Measurements from ENCODE around the gene ALDH1A1. TPM values are rescaled to one million over a fixed set of nuclear protein-coding genes. Genes with fewer than 3 reads are reported as not detected.

The ALDH1A1 gene
- total RNA-seq, result not detected

- no peak for ATAC-seq (replicated peaks)
- H3K4me3 Mint-ChIP-seq, result no peak within 1 kb of the TSS
- peaks cover 4% of the 10 kb centered on the region for H3K9me3 Mint-ChIP-seq
- peaks cover 20% of the 10 kb centered on the region for H3K27me3 Mint-ChIP-seq
- peaks cover 5% of the 10 kb centered on the region for H3K4me1 Mint-ChIP-seq
- H3K27ac Mint-ChIP-seq, result no peak within 1 kb of the TSS
- no peaks in the 10 kb centered on the region for H3K36me3 Mint-ChIP-seq (ENCODE audit: low read depth)
These were observed at the start of gene ALDH1A1 for GRCh38 chr9:72952914-72953313. Gene ALDH1A1 (minus strand): TSS chr9:72953053. CDS start chr9:72953000, 53 bp downstream.

DNA sequence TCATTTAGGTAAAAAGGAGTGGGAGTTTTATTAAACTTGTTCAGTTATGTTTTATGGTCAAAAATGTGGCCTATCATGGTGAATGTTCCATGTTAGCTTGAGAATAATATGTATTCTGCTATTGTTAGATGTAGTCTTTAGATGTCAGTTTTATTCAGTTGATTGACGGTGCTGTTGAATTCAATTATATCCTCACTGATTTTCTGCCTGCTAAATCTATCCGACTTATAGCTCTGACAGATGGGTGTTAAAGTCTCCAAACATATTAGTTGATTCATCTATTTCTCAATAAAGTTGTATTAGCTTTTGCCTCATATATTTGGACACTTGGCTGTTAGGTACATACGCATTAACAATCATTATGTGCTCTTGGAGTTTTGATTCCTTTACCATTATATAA is 49.0 kb upstream of the ALDH1A1 start:
- Mint-ChIP-seq H3K4me1 (no peaks in the 10 kb centered on the region), H3K27ac (no peak overlapping the region), H3K27me3 (peaks cover 10% of the 10 kb centered on the region), H3K9me3 (no peaks in the 10 kb centered on the region), H3K36me3 (ENCODE audit: low read depth) (no peaks in the 10 kb centered on the region), H3K4me3 (no peak overlapping the region)
- no peak for ATAC-seq (replicated peaks)

GRCh38 chr9:72998363-72998762 is 45.5 kb upstream of the ALDH1A1 start:
- no peak overlapping the region for H3K4me3 Mint-ChIP-seq
- H3K27ac Mint-ChIP-seq, result no peak overlapping the region
- no peaks in the 10 kb centered on the region for H3K27me3 Mint-ChIP-seq
- ATAC-seq (replicated peaks), result no peak
- H3K4me1 Mint-ChIP-seq, result peaks cover 5% of the 10 kb centered on the region
- H3K36me3 Mint-ChIP-seq (ENCODE audit: low read depth), result no peaks in the 10 kb centered on the region
- no peaks in the 10 kb centered on the region for H3K9me3 Mint-ChIP-seq

GRCh38 chr9:72997387-72997995 is 44.6 kb upstream of the ALDH1A1 start:
- H3K36me3 Mint-ChIP-seq (ENCODE audit: low read depth), result no peaks in the 10 kb centered on the region

GRCh38 chr9:72996684-72997314 is 43.9 kb upstream of the ALDH1A1 start:
- Mint-ChIP-seq H3K27me3 (peaks cover 6% of the 10 kb centered on the region), H3K36me3 (ENCODE audit: low read depth) (no peaks in the 10 kb centered on the region), H3K27ac (no peak overlapping the region), H3K9me3 (no peaks in the 10 kb centered on the region), H3K4me3 (peak overlapping the region; percentile 11), H3K4me1 (peaks cover 5% of the 10 kb centered on the region)
- no peak for ATAC-seq (replicated peaks)

More at GRCh38 chr9:72997387-72997995, 44.6 kb upstream of the ALDH1A1 start:
- ATAC-seq (replicated peaks), result no peak
- Mint-ChIP-seq H3K4me3 (peak overlapping the region; percentile 11), H3K9me3 (no peaks in the 10 kb centered on the region), H3K27ac (no peak overlapping the region), H3K4me1 (peaks cover 5% of the 10 kb centered on the region), H3K27me3 (peaks cover 2% of the 10 kb centered on the region)

GRCh38 chr9:72996114-72996513 is 43.3 kb upstream of the ALDH1A1 start:
- no peaks in the 10 kb centered on the region for H3K9me3 Mint-ChIP-seq
- H3K27me3 Mint-ChIP-seq, result peaks cover 6% of the 10 kb centered on the region
- H3K4me1 Mint-ChIP-seq, result peaks cover 5% of the 10 kb centered on the region
- ATAC-seq (replicated peaks), result no peak
- no peak overlapping the region for H3K4me3 Mint-ChIP-seq
- H3K36me3 Mint-ChIP-seq (ENCODE audit: low read depth), result no peaks in the 10 kb centered on the region
- H3K27ac Mint-ChIP-seq, result no peak overlapping the region

DNA sequence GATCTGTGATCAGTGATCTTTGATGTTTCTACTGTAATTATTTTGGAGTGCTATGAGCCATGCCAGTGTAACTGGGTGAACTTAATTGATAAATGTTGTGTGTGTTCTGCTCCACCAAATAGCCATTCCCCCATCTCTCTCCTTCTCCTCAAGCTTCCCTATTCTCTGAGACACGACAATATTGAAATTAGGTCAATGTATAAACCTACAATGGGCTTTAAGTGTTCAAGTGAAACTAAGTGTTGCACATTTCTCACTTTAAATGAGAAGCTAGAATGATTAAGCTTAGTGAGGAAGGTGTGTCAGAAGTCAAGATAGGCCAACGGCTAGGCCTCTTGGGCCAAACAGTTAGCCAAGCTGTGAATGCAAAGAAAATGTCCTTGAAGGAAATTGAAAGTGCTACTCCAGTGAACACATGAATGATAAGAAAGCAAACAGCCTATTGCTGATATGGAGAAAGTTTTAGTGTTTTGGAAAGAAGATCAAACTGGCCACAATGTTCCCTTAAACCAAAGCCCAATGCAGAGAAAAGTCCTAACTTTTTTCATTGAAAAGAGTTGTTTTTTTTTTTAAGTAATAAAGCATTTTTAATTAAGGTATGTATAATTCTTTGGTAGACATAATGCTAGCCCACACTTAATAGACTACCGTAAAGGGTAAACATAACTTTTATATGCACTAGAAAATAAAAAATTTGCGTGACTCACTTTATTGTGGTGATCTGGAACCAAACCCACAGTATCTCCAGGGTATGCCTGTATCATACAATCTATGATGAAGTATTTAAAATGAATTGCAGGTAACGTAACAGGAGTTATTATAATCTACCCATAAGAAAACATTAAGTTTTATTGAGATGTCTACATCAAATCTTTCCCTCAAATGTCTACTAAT is 42.5 kb upstream of the ALDH1A1 start:
- no peak overlapping the region for H3K27ac Mint-ChIP-seq
- peaks cover 6% of the 10 kb centered on the region for H3K27me3 Mint-ChIP-seq
- ATAC-seq (replicated peaks), result no peak
- no peaks in the 10 kb centered on the region for H3K9me3 Mint-ChIP-seq
- H3K4me3 Mint-ChIP-seq, result no peak overlapping the region
- no peaks in the 10 kb centered on the region for H3K36me3 Mint-ChIP-seq (ENCODE audit: low read depth)
- H3K4me1 Mint-ChIP-seq, result peaks cover 5% of the 10 kb centered on the region

DNA sequence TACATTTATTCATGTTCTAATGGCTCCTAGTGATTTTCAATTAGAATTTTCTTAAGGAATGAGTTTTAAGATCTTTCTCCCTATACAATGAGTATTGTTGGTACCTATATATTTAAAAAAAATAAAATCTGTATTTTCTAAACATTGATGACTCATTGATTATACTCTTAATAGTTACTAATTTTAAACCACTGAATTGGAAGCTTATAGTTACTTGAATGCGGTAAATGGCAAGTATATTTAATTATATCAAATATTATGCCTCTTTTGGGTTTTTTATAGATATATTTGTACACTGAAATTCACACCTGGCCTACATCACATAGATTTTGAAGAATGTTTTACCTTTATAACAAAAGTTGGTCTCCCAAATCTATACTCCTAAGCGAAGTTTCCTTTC is 38.9 kb upstream of the ALDH1A1 start:
- ATAC-seq (replicated peaks), result no peak
- H3K9me3 Mint-ChIP-seq, result no peaks in the 10 kb centered on the region

DNA sequence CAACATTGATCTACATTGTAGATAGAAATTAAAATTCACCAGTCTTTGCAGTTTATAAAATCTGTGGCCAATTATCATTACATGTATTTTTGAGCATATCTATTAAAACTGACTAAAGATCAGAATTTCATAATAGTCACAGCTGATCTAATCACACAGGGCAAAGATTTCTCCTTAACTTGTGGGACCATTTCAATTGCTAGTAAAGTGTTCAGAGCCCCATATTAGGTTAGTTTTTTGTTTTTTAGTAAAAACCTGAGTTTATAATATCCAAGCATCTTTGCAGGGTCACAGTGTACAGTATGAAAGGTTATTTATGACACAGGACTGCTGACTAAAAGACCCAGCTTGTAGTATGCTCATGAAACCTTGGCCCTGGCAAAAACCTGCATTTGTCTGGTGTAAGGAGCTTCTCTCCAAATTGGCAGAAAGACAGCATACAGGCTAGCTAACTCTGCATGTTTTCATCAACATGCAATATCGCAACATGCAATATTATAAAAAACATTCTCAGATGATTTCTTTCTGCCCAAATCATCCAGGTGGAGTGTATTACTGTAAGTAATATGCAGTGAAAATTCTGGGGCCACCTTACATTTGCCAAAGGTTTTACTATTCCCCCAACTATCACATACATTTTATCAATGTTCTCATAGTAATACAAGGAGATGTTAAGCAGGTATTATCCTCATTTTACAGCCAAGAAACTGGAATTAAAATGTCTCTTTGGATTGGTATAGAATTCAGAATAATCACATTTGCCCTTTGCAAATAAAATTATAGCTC is 37.7 kb upstream of the ALDH1A1 start:
- H3K4me3 Mint-ChIP-seq, result no peak overlapping the region
- H3K27me3 Mint-ChIP-seq, result peaks cover 6% of the 10 kb centered on the region
- H3K27ac Mint-ChIP-seq, result no peak overlapping the region
- ATAC-seq (replicated peaks), result no peak
- no peaks in the 10 kb centered on the region for H3K9me3 Mint-ChIP-seq
- no peaks in the 10 kb centered on the region for H3K36me3 Mint-ChIP-seq (ENCODE audit: low read depth)
- peaks cover 5% of the 10 kb centered on the region for H3K4me1 Mint-ChIP-seq

More for the DNA sequence above, 38.9 kb upstream of the ALDH1A1 start:
- Mint-ChIP-seq H3K36me3 (ENCODE audit: low read depth) (no peaks in the 10 kb centered on the region), H3K27ac (no peak overlapping the region), H3K4me1 (peaks cover 5% of the 10 kb centered on the region), H3K4me3 (no peak overlapping the region), H3K27me3 (peaks cover 6% of the 10 kb centered on the region)

DNA sequence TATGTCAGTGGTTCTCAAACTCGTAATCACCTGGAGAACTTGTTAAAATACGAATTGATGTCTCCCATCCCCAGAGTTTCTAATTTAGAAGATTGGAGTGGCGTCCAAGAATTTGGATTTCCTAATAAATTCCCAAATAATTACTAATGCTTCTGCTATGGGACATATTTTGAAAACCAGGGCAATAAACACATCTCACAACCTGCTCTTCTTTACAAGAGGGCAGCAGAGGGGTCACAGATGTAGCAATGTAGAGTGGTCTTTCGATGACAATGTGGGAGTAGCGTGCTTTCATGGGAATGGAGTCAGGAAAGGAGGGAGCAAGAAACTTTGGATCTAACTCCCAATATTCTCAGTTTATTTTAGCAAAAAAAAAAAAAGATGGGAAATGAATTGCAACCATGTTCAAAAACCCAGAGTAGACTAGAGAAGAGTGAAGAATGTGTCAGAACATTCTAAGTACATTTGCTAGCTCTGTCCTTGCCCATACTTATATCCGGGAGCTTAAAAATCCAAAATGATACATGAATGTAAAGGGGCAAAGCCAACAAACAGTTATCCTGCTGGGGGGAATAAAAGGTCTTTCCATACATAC is 33.8 kb upstream of the ALDH1A1 start:
- no peak for ATAC-seq (replicated peaks)
- Mint-ChIP-seq H3K27ac (no peak overlapping the region), H3K9me3 (no peaks in the 10 kb centered on the region), H3K4me1 (no peaks in the 10 kb centered on the region), H3K4me3 (no peak overlapping the region), H3K27me3 (peaks cover under 1% of the 10 kb centered on the region), H3K36me3 (ENCODE audit: low read depth) (no peaks in the 10 kb centered on the region)

DNA sequence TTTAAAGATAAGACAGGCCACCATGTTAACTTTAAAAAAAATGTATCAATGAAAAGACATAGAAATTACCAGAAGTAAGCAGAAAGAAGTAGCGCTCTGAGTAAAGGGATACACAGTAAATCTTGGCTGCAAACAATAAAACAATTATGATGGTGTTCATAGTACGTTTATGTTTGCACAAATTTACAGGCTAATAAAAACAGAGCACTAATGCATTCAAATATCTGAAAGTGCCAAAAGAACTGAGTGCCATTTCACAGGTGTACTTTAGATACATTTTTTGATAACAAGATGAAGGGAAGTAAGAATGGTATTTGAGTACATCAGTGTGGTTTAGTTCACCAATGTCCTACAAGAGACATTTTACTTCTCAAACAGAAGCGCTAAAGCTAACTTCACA is 32.9 kb upstream of the ALDH1A1 start:
- H3K4me1 Mint-ChIP-seq, result no peaks in the 10 kb centered on the region
- peaks cover 4% of the 10 kb centered on the region for H3K27me3 Mint-ChIP-seq
- H3K27ac Mint-ChIP-seq, result no peak overlapping the region
- H3K9me3 Mint-ChIP-seq, result no peaks in the 10 kb centered on the region
- no peaks in the 10 kb centered on the region for H3K36me3 Mint-ChIP-seq (ENCODE audit: low read depth)
- H3K4me3 Mint-ChIP-seq, result no peak overlapping the region
- ATAC-seq (replicated peaks), result no peak

GRCh38 chr9:72984991-72985390 is 32.1 kb upstream of the ALDH1A1 start:
- H3K4me3 Mint-ChIP-seq, result no peak overlapping the region
- H3K27me3 Mint-ChIP-seq, result peaks cover 4% of the 10 kb centered on the region
- H3K4me1 Mint-ChIP-seq, result no peaks in the 10 kb centered on the region
- no peak overlapping the region for H3K27ac Mint-ChIP-seq
- H3K36me3 Mint-ChIP-seq (ENCODE audit: low read depth), result no peaks in the 10 kb centered on the region
- no peaks in the 10 kb centered on the region for H3K9me3 Mint-ChIP-seq
- ATAC-seq (replicated peaks), result no peak

DNA sequence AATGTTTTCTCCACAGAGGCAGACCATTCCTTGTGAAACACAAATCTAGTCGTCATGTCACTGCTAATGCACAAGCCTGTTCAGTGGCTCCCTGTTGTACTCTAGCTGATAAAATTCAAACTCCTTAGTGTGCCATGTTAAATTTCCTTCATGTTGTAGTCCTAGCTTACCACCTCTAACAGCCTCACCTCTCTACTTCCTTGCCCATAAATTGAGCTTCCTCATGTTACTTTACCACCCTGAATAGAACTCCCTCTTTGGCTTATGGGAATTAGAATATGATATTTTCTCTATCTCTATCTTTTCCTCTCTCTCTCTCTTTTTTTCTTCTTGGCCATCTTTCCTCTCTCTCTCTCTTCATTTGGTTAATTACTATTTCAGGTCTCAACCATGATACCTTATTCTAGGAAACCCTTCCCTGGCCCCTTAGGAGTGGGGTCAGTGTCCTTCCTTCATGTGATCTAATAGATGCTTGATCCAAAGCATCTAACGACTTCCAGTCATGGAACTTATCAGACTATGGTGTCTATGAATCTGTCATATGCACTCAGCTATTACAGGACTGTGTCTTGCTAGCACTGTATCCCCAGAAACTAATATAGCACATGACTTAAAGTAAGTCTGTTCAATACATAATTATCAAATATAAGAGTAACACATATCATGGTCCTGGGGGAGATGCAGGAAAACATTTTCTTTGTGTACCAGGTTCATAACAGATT is 31.5 kb upstream of the ALDH1A1 start:
- Mint-ChIP-seq H3K4me1 (no peaks in the 10 kb centered on the region), H3K4me3 (no peak overlapping the region), H3K36me3 (ENCODE audit: low read depth) (no peaks in the 10 kb centered on the region), H3K27me3 (peaks cover 4% of the 10 kb centered on the region), H3K9me3 (no peaks in the 10 kb centered on the region), H3K27ac (no peak overlapping the region)
- no peak for ATAC-seq (replicated peaks)
